GM21390 (cell line): Measurements from ENCODE around the gene GSK3B.

Experiments used
- ATAC-seq: cut with Tn5 transposase; IDR thresholded peaks from one replicate; pipeline ENCODE4 v1.9.1; 2021; ENCODE audit not compliant: unreplicated experiment

The GSK3B gene

DNA sequence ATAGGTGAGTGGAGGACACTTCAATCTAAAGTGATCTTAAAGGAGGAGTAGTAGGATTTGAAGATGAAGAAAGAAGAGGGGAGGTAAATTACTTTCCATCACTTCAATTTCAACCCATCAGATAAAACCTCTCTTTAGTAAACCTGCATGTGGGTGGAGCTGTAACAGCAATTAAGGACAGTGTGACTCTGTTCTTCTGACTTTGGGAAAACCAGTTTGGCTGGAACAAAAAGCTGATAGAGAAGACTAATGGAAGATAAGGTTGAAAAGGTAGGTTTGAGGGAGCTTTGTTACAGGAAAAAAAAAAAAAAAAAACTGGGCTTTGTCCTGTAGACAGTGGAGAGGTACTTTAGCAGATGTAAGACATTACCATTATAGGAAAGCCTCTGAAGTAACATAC lies 4.5 kb upstream of the GSK3B start:
- no peak for ATAC-seq

DNA sequence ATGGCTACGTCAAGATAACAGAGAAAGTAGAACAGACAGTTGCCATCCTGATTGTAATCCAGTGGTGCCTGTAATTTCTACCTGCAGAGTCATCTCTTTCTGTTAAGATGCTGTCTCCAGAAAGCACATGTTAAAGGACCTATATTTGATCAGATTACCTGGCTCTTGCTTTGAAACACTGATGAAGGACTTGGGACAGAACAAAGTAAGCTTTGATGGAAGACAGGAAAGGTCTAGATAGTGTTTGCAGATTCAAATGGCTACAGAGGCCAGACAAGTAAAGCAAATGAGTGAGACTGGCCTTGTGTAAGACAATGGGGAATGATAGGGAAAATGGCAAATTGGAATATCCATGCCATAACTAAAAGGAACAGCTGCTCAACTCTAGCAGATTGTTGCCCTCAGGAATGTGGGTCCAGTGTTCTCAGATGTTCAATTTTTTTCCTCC lies 1.8 kb upstream of the GSK3B start:
- no peak for ATAC-seq

DNA sequence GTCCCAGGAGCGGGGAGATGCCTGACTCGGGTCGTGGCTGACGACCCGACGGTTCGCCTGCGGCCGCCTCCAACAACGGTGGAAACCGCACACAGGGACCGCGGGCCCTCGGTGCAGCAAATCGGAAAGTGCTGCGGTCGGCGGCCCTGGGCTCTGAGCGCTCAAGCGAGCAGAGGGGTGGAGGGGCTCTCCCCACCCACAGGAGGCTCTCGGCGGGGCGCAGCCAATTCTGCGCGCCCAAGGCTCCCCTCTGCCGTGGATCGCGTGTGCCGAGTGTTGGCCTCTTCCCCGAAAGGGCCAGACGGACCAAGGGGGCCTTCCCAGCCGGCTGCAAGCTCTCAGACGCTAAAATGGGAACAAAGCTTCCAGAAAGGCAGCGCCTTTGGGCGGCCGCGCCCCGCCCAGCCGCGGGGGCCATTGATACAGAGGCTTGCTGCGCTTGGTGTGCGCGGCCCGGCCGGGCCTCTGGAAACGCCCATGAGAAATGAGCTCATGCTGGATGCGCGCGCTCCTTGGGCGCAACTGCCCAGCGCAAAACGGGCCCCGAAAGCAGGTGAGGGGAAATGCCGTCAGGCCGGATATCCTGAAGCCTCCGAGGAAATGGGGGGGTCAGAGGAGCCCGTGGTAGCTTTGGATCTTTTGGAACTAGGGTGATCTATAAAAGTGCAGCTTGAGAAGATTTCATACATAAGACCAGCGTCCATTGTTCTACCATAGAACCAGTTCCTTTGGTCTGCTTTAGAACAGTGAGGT lies 1.2 kb upstream of the GSK3B start:
- peak; percentile 45 for ATAC-seq

DNA sequence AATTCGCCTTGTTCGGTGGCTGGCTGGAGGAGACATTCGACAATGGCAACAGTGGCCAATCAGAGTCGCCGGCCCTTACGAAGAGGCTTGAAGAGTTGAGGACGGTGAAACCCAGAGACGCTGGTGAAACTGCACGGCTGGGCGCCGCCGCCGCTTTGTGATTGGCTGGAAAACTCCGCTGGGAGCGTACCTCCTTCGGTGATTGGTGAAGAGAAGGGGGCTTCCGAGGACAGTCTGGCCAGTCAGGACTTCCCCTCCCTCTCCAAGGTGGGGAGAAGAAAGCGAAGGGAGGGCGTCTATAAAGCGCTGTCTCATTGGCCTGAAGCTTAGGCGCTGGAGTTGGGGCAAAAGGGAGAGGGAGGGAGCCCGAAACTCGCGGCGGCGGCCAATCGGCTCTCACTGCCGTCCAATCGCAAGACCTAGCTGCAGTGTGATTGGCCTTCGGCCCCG lies 554 bp upstream of the GSK3B start:
- peak; percentile 69 for ATAC-seq

DNA sequence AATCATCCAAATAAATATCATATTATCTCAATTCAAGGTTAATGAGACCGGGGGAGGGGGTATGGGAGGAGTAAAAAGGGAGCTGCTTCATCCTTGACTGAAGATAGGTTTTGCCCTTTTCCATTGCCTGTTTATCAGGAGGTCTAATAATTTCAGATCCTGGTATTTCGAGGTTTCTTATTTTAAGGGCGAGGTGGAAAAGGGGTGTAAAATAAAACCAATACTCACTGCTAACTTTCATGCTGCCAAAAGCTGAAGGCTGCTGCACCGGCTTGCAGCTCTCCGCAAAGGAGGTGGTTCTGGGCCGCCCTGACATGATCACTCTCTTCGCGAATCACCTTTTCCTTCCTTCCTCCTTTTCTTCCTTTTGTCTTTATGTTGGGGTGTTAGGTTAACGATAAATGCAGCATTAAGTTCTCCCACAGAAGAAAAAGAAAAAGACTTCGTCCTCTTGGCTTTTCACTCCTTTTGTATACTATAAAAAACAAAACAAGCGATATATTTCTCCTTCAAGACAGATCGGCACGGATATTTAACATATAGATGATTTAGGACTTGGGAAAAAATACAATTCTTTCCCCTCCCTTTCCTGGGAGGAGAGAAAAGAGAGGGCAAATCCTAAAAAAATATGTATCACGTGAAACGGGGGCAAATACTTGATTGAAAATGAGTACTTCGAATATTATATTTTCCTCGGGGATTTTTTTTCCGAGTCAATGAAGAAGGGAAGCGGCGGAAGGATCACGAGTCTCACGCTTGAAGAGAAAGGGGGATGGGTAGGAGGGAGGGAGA lies 932 bp downstream of the GSK3B start:
- ATAC-seq: no peak

DNA sequence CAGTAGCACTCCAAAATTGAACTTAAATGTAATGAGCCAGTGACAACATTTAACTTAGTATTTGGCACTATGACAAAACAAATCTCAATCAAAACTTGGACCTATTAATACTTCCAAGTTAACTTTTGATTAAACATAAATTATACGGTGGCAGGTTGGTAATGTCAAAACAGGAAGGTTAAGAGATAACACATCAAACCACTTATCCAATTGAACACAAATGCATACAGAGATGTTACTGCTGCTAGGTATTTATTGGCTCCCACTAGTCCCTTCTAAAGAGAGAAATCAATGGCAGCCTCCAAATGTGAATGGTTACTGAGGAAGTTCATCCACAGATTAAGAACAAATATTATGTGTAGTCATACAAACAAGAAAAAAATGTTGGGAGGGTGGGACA lies 1.8 kb downstream of the GSK3B start:
- no peak for ATAC-seq

DNA sequence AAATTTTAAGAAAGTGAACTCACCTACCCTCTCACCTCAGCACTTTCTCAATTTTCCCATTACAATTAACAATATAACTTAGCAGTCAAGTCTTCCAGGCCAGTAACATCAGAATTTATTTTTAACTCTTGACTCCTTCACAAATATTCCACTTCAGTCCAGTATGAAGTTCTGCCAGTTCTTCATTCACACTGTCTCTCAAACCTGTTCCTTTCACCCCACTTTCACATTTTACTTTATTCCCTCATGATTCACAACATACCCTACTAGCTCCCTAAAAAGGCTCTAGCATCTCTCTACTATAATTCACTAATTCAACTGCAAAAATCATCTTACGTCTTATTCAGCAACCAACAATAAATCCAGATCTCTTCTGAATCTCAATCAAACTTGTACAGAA lies 3.8 kb downstream of the GSK3B start:
- no peak for ATAC-seq

DNA sequence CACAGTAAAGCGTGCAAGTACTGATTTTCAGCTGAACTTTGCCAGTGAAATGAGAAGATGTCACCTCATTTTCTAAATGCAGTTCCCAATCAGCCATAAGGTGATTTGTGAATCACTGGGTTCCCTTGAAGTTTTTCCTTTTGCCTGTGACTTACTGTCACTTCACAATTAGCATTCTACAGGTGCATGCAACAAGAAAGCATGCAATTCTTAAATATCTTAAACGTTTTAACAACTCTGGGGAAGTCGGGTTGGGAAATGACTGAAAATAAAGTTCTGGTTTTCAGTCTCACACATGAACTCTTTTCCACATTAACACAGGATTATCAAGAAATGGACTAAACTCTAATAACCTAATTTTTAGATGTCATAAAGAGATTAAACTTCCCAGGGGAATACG lies 5.2 kb downstream of the GSK3B start:
- ATAC-seq: no peak

DNA sequence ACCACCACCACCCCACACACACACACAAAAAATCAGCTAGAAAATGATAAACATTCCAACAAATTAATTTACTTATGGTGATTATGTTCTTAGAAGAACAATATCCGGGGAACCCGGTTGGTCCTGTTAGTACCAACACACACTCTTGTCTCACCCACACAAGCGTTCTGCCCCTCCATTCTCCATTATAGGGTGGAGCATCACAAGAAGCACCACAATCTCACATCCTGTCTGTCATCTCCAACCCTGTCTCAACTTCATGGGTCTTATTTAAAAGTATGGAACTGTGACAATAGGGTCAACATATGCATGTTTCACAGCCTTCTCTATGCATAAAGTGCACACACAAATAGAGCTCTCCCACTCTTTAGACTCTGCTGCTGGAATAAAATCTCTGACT lies 5.6 kb downstream of the GSK3B start:
- ATAC-seq: no peak

DNA sequence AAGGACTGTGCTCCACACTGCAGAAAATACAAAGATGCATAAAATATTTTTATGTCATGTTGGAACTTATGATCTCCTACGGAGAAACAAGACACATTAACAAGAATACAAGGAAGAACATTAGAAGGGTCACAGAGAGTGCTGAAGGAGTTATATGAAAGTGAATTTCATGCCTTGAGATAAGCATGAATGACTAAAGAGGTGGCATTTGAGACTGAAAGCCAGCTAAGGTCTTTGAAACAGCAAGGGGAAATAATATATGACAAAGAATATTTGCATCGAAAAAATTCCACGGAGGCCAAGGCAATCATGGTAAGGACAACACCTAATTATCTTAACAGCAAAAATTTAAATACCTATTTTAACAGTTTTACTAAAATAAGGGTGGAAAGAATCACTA lies 12.5 kb downstream of the GSK3B start:
- ATAC-seq: no peak

DNA sequence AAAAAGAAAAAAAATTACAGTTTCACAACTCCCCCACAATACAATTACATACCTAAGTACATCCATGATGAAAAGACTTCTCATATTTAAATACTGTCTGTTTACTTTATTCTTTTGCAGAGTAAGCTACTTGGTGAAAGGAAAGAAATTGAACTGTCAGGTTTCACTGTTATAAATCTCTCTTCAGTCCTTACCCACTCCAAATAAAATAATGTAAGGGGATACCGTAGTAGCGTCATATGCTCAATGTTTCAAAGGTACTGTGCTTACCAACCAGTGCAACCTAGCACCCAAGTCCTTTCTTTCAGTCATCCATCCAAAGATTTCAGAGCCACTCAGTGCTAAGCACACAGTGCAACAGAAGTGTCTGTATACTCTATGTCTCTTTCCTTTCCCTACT lies 13.4 kb downstream of the GSK3B start:
- ATAC-seq: no peak

DNA sequence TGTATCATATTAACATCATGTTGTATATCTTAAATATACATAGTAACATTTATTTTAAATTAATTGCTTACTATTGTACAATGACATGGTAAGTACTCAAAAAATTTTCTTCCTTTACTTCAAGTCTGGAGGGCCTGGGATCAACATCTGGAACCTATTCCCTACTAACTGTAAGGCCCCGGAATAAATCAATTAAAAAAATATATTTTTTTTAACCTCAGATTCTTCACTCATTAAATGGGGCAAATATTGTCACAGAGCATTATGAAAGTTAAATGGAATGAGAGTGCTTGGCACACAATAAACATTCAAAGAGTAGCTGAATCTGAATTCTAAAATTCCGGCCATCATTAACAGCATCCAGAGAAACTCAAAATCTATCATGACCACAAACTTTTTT lies 16.5 kb downstream of the GSK3B start:
- ATAC-seq: no peak

DNA sequence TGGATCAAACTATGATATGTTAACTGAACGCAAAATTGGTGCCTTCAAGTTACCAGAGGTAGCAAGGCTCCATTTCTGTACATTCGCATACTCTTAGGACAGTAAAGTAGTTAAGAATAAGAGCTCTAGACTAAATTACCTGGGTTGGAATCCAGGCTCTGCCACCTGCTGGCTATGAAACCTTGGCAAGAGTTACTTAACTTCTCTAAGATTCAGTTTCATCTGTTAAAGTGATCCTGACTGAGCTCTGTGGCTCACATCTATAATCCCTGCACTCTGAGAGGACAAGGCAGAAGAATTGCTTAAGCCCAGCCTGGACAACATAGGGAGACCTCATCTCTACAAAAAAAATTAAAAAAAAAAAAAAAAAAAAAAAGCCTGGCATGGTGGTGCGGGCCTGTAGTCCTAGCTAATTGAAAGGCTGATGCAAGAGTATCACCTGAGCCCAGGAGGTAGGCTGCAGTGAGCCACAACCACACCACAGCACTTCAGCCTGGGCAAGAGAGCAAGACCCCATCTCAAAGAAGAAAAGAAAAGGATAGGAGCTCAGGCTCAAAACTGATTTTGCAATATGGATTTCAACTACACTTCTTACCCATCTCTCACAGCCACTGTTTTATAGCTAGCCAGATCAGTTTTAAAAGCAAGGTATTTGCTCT lies 21.3 kb downstream of the GSK3B start:
- ATAC-seq: no peak

DNA sequence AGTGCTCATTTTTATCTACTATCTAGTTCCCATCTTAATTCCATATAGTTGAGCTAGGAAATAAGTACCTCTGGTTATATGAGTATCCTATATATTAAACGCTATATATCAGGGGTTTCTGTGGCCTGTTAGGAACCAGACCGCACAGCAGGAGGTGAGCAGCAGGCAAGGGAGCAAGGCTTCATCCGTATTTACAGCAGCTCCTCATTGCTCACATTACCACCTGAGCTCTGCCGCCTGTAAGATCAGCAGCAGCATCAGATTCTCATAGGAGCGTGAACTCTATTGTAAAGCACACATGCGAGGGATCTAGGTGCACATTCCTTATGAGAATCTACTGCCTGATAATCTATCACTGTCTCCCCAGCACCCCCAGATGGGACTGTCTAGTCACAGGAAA lies 23.0 kb downstream of the GSK3B start:
- ATAC-seq: no peak

DNA sequence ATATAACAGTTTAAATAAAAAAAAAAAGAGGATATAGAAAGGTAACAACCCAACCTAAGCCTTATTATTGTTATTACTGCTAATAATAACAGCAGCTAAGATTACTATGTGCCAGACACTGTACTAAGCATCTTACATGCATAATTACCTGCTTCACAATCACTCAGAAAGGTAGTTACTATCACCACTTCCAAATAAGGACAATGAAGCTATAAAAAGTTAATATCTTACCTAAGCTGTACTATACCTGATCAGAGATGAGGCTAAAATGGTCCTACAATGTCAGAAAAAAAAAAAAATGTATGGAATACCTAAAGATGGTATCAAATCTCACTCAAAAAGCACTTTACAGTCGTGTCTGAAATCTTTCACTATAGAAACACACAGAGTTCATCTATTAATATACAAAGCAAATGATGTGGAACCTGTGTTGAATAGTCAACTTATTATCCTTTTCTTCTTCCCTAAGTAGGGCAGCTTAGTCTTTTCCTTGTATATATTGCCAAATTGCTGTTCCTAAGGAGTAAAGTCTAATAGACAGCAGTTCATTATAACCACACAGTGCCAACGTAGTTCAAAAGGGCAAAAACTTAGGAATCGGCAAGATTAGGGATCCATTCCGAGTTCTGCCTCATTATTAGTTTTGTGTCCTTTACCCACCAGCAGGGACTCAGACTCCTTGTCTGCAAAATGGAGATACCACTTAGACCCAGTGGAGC lies 23.8 kb downstream of the GSK3B start:
- no peak for ATAC-seq

DNA sequence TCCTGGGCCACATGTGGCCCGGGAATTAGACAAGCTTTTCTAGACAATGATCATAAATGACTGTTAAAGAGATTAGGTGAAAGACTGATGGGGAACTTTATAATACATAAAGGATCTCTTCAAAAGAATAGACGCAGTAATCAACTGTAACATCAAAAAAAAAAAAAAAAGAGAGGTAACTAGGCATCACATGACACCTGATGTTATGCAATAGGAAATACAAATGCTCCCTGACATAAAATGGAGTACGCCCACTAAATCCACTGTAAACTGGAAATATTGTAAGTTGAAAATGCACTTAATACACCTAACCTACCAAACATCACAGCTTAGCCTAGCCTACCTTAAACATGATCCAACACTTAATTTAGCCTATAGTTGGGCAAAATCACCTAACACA lies 27.2 kb downstream of the GSK3B start:
- ATAC-seq: no peak

DNA sequence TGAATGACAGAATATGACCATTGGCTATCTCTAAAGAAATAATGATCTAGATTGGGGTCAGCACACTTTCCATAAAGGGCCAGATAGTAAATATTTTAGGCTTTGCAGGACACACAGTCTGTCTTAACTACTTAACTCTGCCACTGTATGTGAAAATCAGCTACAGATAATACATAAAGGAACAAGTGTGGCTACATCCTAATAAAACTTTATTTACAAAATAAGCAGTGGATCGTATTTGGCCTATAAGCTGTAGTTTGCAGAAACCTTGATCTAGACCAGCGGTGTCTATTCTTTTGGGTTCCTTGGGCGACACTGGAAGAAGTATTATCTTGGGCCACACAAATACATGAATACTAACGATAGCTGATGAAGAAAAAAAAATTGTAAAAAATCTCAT lies 27.6 kb downstream of the GSK3B start:
- no peak for ATAC-seq

DNA sequence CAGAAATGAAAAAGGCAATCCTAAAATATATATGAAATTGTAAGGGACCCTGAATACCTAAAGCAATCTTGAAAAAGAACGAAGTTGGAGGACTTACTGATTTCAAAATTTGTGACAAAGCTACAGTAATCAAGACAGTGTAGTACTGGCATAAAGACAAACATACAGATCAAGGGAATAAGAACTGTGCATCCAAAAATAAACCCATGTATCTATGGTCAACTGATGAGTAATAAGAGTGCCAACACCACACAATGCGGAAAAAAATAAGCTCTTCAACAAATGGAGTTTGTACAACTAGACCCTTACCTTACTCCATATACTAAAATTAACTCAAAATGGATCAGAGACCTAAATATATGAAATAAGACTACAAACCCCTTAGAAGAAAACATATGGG lies 29.6 kb downstream of the GSK3B start:
- no peak for ATAC-seq

DNA sequence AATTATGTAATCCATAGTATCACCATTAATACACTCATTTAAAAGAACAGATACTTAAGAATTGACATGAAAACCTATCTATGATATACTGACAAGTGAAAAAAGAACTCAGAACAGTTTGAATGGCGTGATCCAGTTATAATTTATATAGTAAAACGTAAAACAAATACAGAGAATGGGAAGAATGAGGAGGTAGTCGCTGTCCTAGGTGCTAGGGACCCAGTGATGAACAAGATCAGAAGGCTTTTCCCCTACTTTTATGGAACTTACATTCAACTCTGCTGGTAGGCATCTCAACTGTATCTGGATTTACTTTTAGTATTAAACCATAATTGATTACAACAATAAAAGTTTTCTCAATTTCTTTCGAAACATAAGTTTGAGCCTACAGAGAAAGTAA lies 31.8 kb downstream of the GSK3B start:
- ATAC-seq: no peak

DNA sequence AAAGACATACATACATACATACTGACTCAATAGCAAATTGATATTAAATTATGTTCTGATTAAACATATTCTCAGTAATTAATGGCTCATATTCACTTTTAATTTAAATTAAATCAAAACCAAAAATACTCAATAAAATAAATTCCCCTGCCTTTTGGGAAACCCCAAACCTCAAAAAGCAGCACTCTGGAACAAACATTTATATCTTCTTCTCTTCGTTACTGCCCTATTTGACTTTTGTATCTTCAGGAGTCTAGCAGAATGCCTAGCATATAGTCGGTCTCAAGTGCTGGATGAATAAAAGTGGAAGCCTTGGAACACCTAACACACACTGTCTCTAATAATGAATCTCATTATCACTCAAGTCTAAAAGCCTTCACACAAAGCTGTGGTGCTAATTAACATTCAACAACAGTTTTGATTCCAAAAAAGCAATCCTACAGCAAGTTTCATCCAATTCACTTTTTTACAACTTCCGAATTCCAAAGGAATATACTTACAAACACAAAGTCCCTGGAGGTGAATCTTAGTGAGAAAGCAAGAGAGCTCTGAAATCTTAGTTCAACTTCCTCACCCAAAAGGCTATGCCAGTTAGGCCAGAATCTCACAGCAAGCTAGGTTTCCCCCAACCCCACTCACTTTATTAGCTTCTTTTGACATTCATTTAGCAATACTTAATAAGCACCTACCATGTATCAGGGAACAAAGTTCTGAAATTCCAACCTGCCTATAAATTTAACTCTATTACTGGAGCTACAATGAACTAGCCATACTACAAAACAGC lies 35.0 kb downstream of the GSK3B start:
- ATAC-seq: no peak

DNA sequence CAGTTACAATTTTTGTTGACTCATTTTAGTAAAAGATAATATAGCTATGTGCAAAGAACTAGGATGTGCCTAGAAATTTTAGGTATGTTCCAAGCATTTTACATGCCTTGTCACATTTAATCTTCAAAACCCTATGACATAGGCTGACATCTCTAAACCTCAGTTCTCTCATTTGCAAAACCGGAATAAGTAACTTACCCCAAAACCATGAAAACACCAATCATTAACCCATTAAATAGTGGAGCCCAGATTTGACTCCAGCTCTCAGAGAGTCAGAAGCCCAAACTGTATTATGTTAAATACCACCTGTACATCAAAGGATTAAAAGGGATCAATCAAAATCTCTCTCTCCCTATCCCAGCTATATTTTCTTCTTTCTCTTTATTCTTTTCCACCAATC lies 36.6 kb downstream of the GSK3B start:
- no peak for ATAC-seq
